ENCODE data around the gene MYO1E. TPM values are rescaled to one million over a fixed set of nuclear protein-coding genes. Genes with fewer than 3 reads are reported as not detected.
"Not testable (repeated sequence)": the region's sequence is repeated elsewhere in the genome, so short reads cannot be mapped to it uniquely, and the experiment has no call there.

MYO1E gene
- total RNA-seq, 2 experiments from 2014 or later, result 1.5 to 26.5 TPM

DNA sequence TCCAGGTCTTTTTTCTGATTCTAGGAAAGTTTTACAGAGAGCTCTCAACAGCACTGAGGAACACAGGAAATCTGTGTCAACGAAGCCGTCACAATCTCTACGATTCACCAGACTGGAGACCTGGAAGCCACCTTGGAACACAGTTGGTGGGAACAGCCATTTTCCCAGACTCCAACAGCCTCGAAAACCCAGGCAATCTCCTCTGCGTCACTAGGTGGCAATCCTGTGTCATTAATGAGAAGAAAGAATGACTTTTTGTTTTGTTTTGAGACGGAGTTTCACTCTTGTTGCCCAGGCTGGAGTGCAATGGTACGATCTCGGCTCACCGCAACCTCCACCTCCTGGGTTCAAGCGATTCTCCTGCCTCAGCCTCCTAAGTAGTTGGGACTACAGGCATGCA, 228.1 kb downstream of the MYO1E start:
- H3K79me2 ChIP-seq (ENCODE audit: insufficient read depth, low read depth, low read length); H4K20me1 ChIP-seq (ENCODE audit: insufficient read depth, low read length); H3K4me2 ChIP-seq (ENCODE audit: low read length); H3K4me3 ChIP-seq (ENCODE audit: low read depth, low read length, poor library complexity, severe bottlenecking); H3K27ac ChIP-seq (ENCODE audit: low read depth, low read length, poor library complexity, severe bottlenecking); BruUV-seq (replicated peaks); POLR2A ChIA-PET; H3K9me3 ChIP-seq (ENCODE audit: low read length); intact Hi-C loops (cut with micrococcal nuclease; ENCODE audit: unreplicated experiment); DNase-seq (ENCODE audit: low spot score); CTCF ChIA-PET (ENCODE audit: unreplicated experiment); H3K9me2 ChIP-seq (ENCODE audit: insufficient read depth, low read length); H2AFZ ChIP-seq (ENCODE audit: low read length); H3K4me1 ChIP-seq (ENCODE audit: insufficient read depth, low read length, poor library complexity, severe bottlenecking): not testable (repeated sequence)
- TF ChIP-seq, protein P1, sequence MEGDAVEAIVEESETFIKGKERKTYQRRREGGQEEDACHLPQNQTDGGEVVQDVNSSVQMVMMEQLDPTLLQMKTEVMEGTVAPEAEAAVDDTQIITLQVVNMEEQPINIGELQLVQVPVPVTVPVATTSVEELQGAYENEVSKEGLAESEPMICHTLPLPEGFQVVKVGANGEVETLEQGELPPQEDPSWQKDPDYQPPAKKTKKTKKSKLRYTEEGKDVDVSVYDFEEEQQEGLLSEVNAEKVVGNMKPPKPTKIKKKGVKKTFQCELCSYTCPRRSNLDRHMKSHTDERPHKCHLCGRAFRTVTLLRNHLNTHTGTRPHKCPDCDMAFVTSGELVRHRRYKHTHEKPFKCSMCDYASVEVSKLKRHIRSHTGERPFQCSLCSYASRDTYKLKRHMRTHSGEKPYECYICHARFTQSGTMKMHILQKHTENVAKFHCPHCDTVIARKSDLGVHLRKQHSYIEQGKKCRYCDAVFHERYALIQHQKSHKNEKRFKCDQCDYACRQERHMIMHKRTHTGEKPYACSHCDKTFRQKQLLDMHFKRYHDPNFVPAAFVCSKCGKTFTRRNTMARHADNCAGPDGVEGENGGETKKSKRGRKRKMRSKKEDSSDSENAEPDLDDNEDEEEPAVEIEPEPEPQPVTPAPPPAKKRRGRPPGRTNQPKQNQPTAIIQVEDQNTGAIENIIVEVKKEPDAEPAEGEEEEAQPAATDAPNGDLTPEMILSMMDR (conservative IDR thresholded peaks at IDR 0.05; ENCODE audit: low read length), result peak; percentile 29; the same call in 1 of the 2 replicates
- H3K36me3 ChIP-seq (ENCODE audit: insufficient read depth, low read length), result peaks cover 32% of the 10 kb centered on the region

DNA sequence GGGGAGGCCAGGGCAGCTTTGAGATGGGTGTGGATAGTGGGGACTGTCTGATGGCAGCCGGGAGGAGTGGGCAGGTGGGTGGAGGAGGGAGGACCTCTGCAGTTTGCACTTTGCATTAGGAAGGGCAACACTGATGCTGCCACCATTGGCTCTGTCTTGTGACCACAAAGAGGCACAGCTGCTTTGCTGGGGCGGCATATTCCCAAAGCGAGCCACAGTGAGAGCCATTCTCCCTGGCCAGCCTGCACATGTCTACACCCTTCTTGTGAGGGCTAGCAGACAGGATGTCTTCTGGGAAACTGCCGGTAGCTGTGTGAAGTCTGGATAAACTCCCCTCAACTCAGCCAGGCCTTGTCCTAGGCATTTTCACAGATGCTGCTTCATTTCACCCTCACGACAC, 229.4 kb downstream of the MYO1E start:
- Histone ChIP-seq H4K20me1 (ENCODE audit: insufficient read depth, low read length) (no peaks in the 10 kb centered on the region), H3K27ac (ENCODE audit: low read depth, low read length, poor library complexity, severe bottlenecking) (no peak overlapping the region), H3K4me1 (ENCODE audit: insufficient read depth, low read length, poor library complexity, severe bottlenecking) (no peaks in the 10 kb centered on the region), H3K36me3 (ENCODE audit: insufficient read depth, low read length) (peaks cover 45% of the 10 kb centered on the region), H3K4me2 (ENCODE audit: low read length) (no peak overlapping the region), H3K9me3 (ENCODE audit: low read length) (no peaks in the 10 kb centered on the region), H2AFZ (ENCODE audit: low read length) (no peak overlapping the region), H3K9me2 (ENCODE audit: insufficient read depth, low read length) (no peaks in the 10 kb centered on the region), H3K79me2 (ENCODE audit: insufficient read depth, low read depth, low read length) (no peaks in the 10 kb centered on the region), H3K4me3 (ENCODE audit: low read depth, low read length, poor library complexity, severe bottlenecking) (no peak overlapping the region)
- CTCF ChIA-PET (ENCODE audit: unreplicated experiment), result no interaction called here
- no TSS peak for BruUV-seq (replicated peaks)
- intact Hi-C loops (cut with micrococcal nuclease; ENCODE audit: unreplicated experiment), result no loop called here
- TF ChIP-seq, protein P1 (conservative IDR thresholded peaks at IDR 0.05; ENCODE audit: low read length), result no peak
- TF ChIP-seq EZH2phosphoT487 (IDR thresholded peaks at IDR 0.05; ENCODE audit: borderline replicate concordance, low read depth, low read length), result no peak
- DNase-seq (ENCODE audit: low spot score), result no peak
- POLR2A ChIA-PET, result no interaction called here

DNA sequence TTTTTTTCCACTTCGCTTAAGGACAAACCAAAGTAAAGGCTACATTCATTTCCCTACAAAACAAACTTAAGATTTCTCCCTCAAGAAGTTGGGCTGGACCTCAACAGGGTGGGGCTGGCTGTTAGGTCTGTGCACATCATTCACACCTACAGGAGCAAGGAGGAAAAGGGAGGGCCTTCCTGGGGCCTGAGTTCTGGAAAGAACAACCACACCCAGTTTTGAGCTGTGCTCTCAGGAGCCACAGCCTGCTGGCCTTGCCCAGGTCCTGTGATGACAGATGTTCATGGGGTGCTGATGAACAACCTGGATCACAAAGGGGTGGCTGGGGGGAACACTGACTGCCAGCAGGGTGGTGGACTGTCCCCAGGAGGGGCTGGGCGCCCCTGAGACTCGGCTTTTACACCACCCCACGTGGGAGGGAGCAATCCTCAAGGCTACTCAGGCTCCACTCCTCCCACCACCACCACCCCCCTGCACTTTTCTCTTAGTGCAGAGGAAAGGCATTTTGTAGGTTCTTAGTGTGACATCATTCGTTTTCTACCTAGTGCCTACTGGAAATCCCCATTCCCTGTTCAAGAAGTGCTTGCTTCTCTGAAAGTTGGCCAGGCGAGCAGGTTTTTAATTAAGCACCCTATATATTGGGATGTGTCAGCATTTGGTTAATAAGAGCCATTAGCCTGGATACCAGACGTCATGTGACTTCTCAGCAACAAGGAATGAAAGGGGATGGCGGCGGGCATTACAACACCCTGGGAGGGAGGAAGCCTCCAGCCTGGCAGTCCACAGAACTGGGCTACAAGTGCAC, 232.0 kb downstream of the MYO1E start:
- Histone ChIP-seq H4K20me1 (ENCODE audit: insufficient read depth, low read length) (no peaks in the 10 kb centered on the region), H3K79me2 (ENCODE audit: insufficient read depth, low read depth, low read length) (no peaks in the 10 kb centered on the region), H3K36me3 (ENCODE audit: insufficient read depth, low read length) (peaks cover 69% of the 10 kb centered on the region), H3K27ac (ENCODE audit: low read depth, low read length, poor library complexity, severe bottlenecking) (no peak overlapping the region), H3K9me3 (ENCODE audit: low read length) (no peaks in the 10 kb centered on the region), H2AFZ (ENCODE audit: low read length) (no peak overlapping the region), H3K9me2 (ENCODE audit: insufficient read depth, low read length) (no peaks in the 10 kb centered on the region), H3K4me2 (ENCODE audit: low read length) (no peak overlapping the region), H3K4me3 (ENCODE audit: low read depth, low read length, poor library complexity, severe bottlenecking) (no peak overlapping the region), H3K4me1 (ENCODE audit: insufficient read depth, low read length, poor library complexity, severe bottlenecking) (no peaks in the 10 kb centered on the region)
- POLR2A ChIA-PET, result no interaction called here
- BruUV-seq (replicated peaks), result no TSS peak
- TF ChIP-seq, protein P1 (conservative IDR thresholded peaks at IDR 0.05; ENCODE audit: low read length), result no peak
- no peak for TF ChIP-seq EZH2phosphoT487 (IDR thresholded peaks at IDR 0.05; ENCODE audit: borderline replicate concordance, low read depth, low read length)
- intact Hi-C loops (cut with micrococcal nuclease; ENCODE audit: unreplicated experiment), result no loop called here
- no peak for DNase-seq (ENCODE audit: low spot score)
- CTCF ChIA-PET (ENCODE audit: unreplicated experiment), result no interaction called here

Data from OCI-LY7 (cell line).